NB4 (cell line): Measurements from ENCODE around the gene PLEKHG1.
A peak's percentile ranks its signal among the peaks of the same experiment; 100 is the strongest.

Experiments
- DNase-seq: peaks from one replicate; pipeline ENCODE4 v3.0.0; 2010; ENCODE audit warnings: low read depth
- H3K4me3 ChIP-seq: one replicate; pipeline ENCODE4 v1.5.1; 2011; ENCODE audit warnings: mild to moderate bottlenecking, low read depth, low read length, moderate library complexity
- CTCF ChIP-seq: IDR thresholded peaks from one replicate; pipeline ENCODE4 v1.5.1; 2012; ENCODE audit warnings: low read depth, low read length
- MAX ChIP-seq: IDR thresholded peaks from 2 replicates; pipeline ENCODE4 v1.6.1; 2011; ENCODE audit warnings: low read depth, low read length
- MYC ChIP-seq: IDR thresholded peaks from 2 replicates; pipeline ENCODE4 v1.6.1; 2011; ENCODE audit warnings: low read depth, low read length
- POLR2A ChIP-seq: IDR thresholded peaks from 2 replicates; pipeline ENCODE4 v1.6.1; 2011; ENCODE audit warnings: mild to moderate bottlenecking; ENCODE audit not compliant: insufficient read length; ENCODE audit errors: extremely low read depth

The PLEKHG1 gene

GRCh38 chr6:150599199-150600009 is at the start of gene PLEKHG1:
Gene PLEKHG1, plus strand, starts transcription at chr6:150599885. Its CDS starts 133,797 bp downstream, at chr6:150733682.
- DNase-seq, result peak; percentile 70
- TF ChIP-seq CTCF, result no peak
- no peak for TF ChIP-seq MAX
- TF ChIP-seq POLR2A, result no peak
- TF ChIP-seq MYC, result no peak

GRCh38 chr6:150550244-150550643 is 49.4 kb upstream of the PLEKHG1 start:
- DNase-seq, result no peak
- TF ChIP-seq MYC, result no peak
- no peak for TF ChIP-seq POLR2A
- TF ChIP-seq CTCF, result no peak
- TF ChIP-seq MAX, result no peak
- no peak overlapping the region for H3K4me3 ChIP-seq

More at GRCh38 chr6:150599199-150600009, at the start of gene PLEKHG1:
- H3K4me3 ChIP-seq, result no peak within 1 kb of the TSS

GRCh38 chr6:150557043-150557599 is 42.6 kb upstream of the PLEKHG1 start:
- TF ChIP-seq MAX (no peak), MYC (no peak), POLR2A (no peak), CTCF (no peak)
- H3K4me3 ChIP-seq, result no peak overlapping the region

GRCh38 chr6:150560004-150560883 is 39.4 kb upstream of the PLEKHG1 start:
- TF ChIP-seq POLR2A (no peak), MAX (no peak), CTCF (no peak), MYC (no peak)
- DNase-seq, result no peak
- H3K4me3 ChIP-seq, result no peak overlapping the region

More at GRCh38 chr6:150557043-150557599, 42.6 kb upstream of the PLEKHG1 start:
- DNase-seq, result no peak

- TF ChIP-seq MAX, result no peak
- TF ChIP-seq POLR2A, result no peak
- no peak for TF ChIP-seq MYC
- no peak for TF ChIP-seq CTCF
- H3K4me3 ChIP-seq, result no peak overlapping the region
- no peak for DNase-seq
Observed at GRCh38 chr6:150560884-150561219, 38.8 kb upstream of the PLEKHG1 start.
